Lower leg skin (tissue), 3 donors: ENCODE data around the gene HLA-DMB.

Experiments used
- POLR2A ChIP-seq, 2 donors: fragments of 450-650 bp; IDR thresholded peaks; one replicate each; pipeline ENCODE4 v1.6.1; 2016 to 2017; ENCODE audit warnings: antibody characterized with exemption in 2 of 2, mild to moderate bottlenecking in 1 of 2, moderate library complexity in 1 of 2
- TF ChIP-seq, protein P1 (sequence below), 3 donors: fragments of 450-650 bp; IDR thresholded peaks; one replicate each; pipeline ENCODE4 v1.5.1; 2016; ENCODE audit warnings: antibody characterized with exemption in 3 of 3, mild to moderate bottlenecking in 3 of 3, moderate library complexity in 2 of 3

DNA sequence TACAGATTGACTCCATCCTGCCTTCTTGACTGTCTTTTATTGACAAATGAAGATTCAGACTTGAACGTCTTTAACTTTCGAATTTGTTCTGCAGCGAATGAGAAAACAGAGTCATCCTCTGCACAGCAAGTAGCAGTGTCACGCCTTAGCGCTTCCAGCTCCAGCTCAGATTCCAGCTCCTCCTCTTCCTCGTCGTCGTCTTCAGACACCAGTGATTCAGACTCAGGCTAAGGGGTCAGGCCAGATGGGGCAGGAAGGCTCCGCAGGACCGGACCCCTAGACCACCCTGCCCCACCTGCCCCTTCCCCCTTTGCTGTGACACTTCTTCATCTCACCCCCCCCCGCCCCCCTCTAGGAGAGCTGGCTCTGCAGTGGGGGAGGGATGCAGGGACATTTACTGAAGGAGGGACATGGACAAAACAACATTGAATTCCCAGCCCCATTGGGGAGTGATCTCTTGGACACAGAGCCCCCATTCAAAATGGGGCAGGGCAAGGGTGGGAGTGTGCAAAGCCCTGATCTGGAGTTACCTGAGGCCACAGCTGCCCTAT lies 39.7 kb upstream of the HLA-DMB start:
- TF ChIP-seq, protein P1, sequence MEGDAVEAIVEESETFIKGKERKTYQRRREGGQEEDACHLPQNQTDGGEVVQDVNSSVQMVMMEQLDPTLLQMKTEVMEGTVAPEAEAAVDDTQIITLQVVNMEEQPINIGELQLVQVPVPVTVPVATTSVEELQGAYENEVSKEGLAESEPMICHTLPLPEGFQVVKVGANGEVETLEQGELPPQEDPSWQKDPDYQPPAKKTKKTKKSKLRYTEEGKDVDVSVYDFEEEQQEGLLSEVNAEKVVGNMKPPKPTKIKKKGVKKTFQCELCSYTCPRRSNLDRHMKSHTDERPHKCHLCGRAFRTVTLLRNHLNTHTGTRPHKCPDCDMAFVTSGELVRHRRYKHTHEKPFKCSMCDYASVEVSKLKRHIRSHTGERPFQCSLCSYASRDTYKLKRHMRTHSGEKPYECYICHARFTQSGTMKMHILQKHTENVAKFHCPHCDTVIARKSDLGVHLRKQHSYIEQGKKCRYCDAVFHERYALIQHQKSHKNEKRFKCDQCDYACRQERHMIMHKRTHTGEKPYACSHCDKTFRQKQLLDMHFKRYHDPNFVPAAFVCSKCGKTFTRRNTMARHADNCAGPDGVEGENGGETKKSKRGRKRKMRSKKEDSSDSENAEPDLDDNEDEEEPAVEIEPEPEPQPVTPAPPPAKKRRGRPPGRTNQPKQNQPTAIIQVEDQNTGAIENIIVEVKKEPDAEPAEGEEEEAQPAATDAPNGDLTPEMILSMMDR (IDR thresholded peaks at IDR 0.05) = no peak
- TF ChIP-seq POLR2A (IDR thresholded peaks at IDR 0.05) = no peak
